ENCODE data around the gene PDGFD.

- TF ChIP-seq CTCF (IDR thresholded peaks at IDR 0.05; ENCODE audit: borderline replicate concordance, extremely low read depth, low read length, poor library complexity, severe bottlenecking) (no peak), EZH2 (IDR thresholded peaks at IDR 0.05; ENCODE audit: borderline replicate concordance, low read depth, low read length, severe bottlenecking) (no peak)
Measured at GRCh38 chr11:104126464-104126863, 37.5 kb downstream of the PDGFD start.
